ENCODE results near the gene ADAM12.

GRCh38 chr10:126163506-126163905, 224.8 kb downstream of the ADAM12 start:
- TF ChIP-seq ZNF274 (IDR thresholded peaks at IDR 0.05; ENCODE audit: insufficient read depth, insufficient read length) = no peak
- TF ChIP-seq SIX5 (IDR thresholded peaks at IDR 0.05; ENCODE audit: low read depth, low read length, severe bottlenecking) = no peak
- no peak for TF ChIP-seq ZBTB33 (IDR thresholded peaks at IDR 0.05)
- TF ChIP-seq CTCF (IDR thresholded peaks at IDR 0.05 in 2 of 3, conservative IDR thresholded peaks at IDR 0.05 in 1 of 3; ENCODE audit: control insufficient read depth in 2 of 3, extremely low read depth in 1 of 3, insufficient read depth in 1 of 3, low read depth in 3 of 3, low read length in 3 of 3) = no peak
- no peak for TF ChIP-seq GABPA (IDR thresholded peaks at IDR 0.05; ENCODE audit: low read depth)
- no peak for TF ChIP-seq NRF1 (conservative IDR thresholded peaks at IDR 0.05; ENCODE audit: low read depth, low read length)
- no peak for TF ChIP-seq SREBF1 (IDR thresholded peaks at IDR 0.05; ENCODE audit: low read length)
- TF ChIP-seq POU2F2 (IDR thresholded peaks at IDR 0.05; ENCODE audit: borderline replicate concordance, low read depth, low read length) = no peak

All from GM12878 (cell line).